GM19043 (cell line): ENCODE results near the gene NPEPL1.

Experiments
- ATAC-seq: cut with Tn5 transposase; IDR thresholded peaks from one replicate; pipeline ENCODE4 v1.9.1; 2021; ENCODE audit warnings: low read depth; ENCODE audit not compliant: unreplicated experiment

Gene NPEPL1

DNA sequence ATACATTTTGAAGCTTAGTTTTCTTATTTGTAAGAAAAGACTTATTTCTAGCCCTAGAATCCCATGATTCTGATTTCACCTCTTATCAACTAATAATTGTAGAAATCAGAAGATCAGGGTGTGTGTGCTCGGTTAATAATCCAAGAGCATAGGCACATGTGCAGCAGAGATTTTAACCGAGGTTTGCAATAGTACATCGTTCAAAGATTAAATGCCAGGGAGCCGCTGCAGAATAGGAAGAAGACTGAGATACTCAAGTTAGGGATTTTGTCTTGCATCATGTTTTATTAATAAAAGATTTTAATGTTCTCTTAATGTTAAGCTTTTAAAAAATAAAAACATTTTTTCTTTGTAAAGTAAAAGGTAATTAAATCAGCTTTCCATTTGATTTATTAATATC is 34.6 kb upstream of the NPEPL1 start:
- ATAC-seq, result no peak

DNA sequence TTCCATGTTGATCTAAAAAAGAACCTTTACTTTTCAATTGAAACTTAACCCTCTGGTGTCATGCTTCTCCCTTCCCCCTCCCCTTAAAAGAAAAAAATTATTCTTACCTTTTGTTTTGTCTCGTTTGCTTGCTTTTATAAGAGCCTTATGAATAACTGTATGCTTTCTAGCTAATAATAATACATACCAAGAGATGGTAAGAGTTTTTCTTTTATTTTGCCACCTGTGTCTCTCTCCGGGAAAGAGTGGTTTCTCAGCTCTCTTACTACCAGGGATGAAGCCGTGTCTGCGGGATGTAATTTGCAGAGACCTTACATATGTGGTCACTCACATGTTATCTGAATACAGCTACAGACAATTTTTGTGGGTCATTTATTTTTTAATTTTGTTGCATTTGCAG is 33.8 kb upstream of the NPEPL1 start:
- no peak for ATAC-seq

DNA sequence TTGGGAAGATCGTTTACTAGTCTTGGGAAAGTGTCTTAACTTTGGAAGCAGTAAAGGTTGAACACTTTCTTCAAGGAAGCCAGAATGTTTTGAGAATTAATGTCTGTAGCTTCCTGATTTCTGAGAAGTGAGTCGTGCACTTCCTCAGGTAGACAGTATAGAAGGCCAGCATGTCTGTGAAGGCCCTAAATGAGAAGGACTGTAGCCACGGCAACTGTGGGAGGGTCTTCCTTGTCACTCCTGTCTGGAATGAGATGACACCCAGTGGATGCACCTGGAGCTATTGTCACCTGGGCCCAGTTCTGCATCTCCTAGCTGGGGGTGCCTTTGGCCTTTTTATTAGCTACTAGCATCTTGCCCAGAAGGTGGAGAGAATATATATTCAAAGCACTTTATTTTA is 32.8 kb upstream of the NPEPL1 start:
- no peak for ATAC-seq

DNA sequence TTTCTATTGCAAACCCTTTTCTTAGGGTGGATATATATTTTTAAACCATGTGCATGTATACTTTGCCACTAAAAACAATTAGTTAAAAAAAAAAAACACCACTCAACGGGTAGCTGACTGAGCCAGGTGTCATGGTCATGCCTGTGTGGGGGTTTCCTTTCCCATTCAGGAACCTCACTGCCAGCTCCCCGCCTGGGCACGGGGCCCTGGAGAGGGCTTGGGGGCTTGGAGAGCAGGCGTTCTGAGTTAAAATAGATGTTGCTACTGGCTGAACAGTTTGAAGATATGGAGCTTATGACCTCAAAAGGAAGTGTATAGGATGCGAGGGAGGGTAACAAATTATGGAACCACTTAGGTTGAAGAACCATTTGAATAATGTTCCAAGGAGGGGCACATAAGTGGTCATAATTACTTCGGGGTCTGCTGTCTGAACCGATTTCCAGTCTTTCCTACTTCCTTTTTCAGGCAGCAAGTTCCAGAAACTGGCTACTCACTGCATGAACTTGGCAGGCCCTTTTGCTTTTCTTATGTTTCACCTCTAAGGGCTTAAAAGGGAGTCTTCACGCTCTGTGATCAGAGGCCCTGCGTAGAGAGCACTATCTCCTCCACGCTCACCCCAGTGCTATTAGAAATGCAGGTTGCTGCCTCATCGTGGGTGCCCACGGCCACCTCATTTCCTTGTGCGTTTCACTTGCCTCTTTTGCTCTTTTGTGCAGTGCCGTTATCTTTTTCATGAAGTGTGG is 31.6 kb upstream of the NPEPL1 start:
- no peak for ATAC-seq

- no peak for ATAC-seq
Measured at GRCh38 chr20:58661598-58662473, 30.8 kb upstream of the NPEPL1 start.

DNA sequence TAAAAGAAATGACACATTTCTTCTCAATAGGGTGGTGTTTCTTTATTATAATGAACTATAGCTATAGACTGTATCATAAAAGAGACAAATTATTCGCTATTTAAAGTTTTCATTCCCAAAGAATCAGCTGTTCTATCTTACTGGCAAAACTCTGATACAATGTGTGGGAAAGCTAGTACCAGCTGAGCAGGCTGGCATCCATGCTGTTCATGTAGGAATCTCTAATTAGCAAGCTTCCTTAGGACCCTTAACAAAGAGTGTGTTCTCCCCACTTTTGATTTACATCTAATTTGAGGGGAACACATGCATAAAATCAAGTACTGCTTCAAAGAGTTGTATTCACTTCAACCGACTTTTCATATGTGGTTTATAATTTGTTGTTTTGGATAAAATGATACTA is 28.3 kb upstream of the NPEPL1 start:
- ATAC-seq, result no peak

DNA sequence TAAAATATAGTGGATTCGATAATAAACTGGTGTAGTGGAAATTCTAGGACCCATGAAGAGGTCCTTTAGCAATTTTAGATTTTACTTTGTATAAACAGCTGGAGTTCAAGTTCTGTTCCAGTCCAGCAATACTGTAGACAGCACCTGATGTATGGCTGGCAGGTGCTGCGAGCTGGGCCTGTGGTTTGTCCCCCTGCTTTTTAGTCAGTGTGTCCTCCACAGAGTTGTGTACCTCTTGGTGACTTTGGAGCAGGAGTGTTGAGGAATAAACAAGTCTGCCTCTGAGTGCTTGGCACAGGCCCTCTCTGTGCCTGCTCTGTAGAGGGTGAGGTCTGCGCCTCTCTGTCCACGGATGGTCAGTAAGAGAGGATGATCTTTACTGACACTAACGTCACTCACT is 27.7 kb upstream of the NPEPL1 start:
- ATAC-seq, result no peak

- no peak for ATAC-seq
Measured at GRCh38 chr20:58665606-58666005, 27.0 kb upstream of the NPEPL1 start.

DNA sequence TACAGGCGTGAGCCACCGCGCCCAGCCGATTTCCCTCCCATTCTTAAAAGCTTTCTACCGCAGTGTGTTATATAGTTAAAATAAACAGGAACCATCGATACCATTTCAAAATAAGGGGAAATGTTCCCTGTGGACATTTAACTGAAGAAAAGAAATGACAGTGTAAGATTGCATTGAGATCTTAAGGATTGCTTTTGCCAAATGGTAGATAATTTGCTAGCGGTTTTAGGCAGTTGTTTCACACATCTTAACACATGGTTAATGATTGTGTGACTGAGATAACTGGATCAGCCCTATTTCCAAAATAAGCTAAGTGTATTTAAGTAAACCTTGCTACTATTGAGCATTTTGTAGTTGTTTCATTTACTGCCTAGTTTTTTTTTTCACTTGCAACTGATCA is 25.9 kb upstream of the NPEPL1 start:
- ATAC-seq, result no peak

GRCh38 chr20:58667975-58668374 is 24.6 kb upstream of the NPEPL1 start:
- no peak for ATAC-seq

DNA sequence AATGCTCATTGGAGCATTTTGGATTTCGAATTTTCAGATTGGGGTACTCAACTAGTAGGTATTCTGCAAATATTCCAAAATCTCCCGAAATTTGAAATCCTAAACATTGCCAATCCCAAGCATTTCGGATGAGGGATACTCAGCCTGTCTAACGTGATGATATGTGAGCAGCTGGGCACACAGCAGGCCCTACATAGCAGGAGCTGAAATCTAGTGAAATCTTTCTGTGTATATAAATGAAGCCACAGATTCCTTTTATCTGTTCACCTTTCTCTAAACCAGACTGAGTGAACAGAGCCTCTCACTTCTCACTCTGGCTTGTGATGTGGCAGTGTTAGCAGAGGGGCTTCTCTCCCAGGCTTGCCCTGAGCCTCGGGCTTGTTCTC is 23.7 kb upstream of the NPEPL1 start:
- ATAC-seq, result no peak

GRCh38 chr20:58669287-58670006 is 23.2 kb upstream of the NPEPL1 start:
- peak; percentile 70 for ATAC-seq

GRCh38 chr20:58670102-58670501 is 22.5 kb upstream of the NPEPL1 start:
- ATAC-seq, result no peak

GRCh38 chr20:58670659-58671058 is 21.9 kb upstream of the NPEPL1 start:
- no peak for ATAC-seq

DNA sequence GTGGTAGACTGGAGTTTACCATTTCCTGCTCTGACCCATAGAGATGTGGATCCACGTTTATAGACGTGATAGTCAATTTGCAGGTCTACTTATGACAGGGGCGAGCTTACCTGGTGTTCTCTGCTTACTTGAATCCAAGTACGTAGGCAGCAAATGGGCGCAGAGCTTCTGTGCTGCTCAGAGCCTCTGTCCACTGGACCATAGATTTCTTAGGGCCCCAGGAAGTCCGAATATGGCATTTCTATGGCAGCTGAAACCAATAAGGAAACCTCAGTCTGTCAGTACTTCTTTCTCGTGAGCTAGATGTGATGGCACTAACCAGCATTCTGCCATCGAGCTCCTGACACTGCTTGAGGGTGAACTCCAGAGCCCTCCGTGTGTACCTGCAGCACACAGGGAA is 19.5 kb upstream of the NPEPL1 start:
- no peak for ATAC-seq

- ATAC-seq, result no peak
Measured at GRCh38 chr20:58675146-58675584, 17.4 kb upstream of the NPEPL1 start.

GRCh38 chr20:58675641-58676040 is 17.0 kb upstream of the NPEPL1 start:
- ATAC-seq, result no peak

DNA sequence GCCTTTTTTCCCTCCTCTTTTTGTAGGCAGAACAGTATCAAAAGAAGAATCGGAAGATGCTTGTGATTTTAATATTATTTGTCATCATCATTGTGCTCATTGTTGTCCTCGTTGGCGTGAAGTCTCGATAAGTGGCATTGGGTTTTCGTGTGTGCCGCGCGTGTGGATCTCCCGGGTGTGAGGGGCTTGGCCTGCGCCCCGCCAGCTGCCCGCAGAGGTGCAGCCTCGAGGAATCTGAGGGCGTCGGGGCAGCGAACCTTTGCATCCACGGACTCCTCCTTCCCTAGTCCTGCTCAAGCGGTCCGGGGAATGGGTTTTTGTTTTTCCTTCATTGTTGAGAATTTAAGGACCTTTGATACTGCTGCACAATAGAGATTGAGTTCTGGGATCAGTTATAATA is 16.4 kb upstream of the NPEPL1 start:
- ATAC-seq, result no peak

- ATAC-seq, result no peak
Measured at GRCh38 chr20:58677079-58677604, 15.5 kb upstream of the NPEPL1 start.

GRCh38 chr20:58677808-58678207 is 14.8 kb upstream of the NPEPL1 start:
- ATAC-seq, result no peak

- no peak for ATAC-seq
Measured at GRCh38 chr20:58678806-58679205, 13.8 kb upstream of the NPEPL1 start.
